H1 (cell line): ENCODE results near the gene LTA. TPM values are rescaled to one million over a fixed set of nuclear protein-coding genes. Genes with fewer than 3 reads are reported as not detected.

Experiments used
- CTCF ChIA-PET: fragments of 300-600 bp; sonication (Branson Sonifier 250); formaldehyde crosslinking; loops from one replicate; lab custom pipeline; 2021; ENCODE audit not compliant: partially characterized antibody; lab: Charles Lee
- POLR2A ChIA-PET: fragments of 300-600 bp; sonication (Branson Sonifier 250); formaldehyde crosslinking; loops from one replicate; lab custom pipeline; 2021; ENCODE audit warnings: inconsistent platforms; ENCODE audit not compliant: partially characterized antibody; lab: Charles Lee
- DNase-seq, 2 experiments: peaks; one replicate each; pipeline versions ENCODE4 v3.0.0 to v3.0.0-alpha.2; 2010 to 2022; ENCODE audit warnings: low spot score in 2 of 2, low read depth in 1 of 2, mixed read lengths in 1 of 2
- FAIRE-seq: peaks from 2 replicates; lab custom pipeline; 2011; peaks lifted over from hg19 to GRCh38; lab: Jason Lieb, UNC
- H2AFZ ChIP-seq: 2 replicates; pipeline ENCODE4 v1.8.1; 2012; ENCODE audit warnings: low read length, inconsistent platforms
- H2AK5ac ChIP-seq: 2 replicates; pipeline ENCODE4 v1.6.1; 2013; ENCODE audit warnings: low read depth, low read length
- H2BK120ac ChIP-seq: replicated peaks from 2 replicates; pipeline ENCODE3; 2013; ENCODE audit warnings: low read depth, low read length, inconsistent platforms
- H2BK12ac ChIP-seq: 2 replicates; pipeline ENCODE4 v1.6.1; 2013; ENCODE audit warnings: low read depth, low read length
- H2BK15ac ChIP-seq: 2 replicates; pipeline ENCODE4 v1.6.1; 2013; ENCODE audit warnings: low read length
- H2BK20ac ChIP-seq: 2 replicates; pipeline ENCODE4 v1.6.1; 2013; ENCODE audit warnings: low read length
- H2BK5ac ChIP-seq: 2 replicates; pipeline ENCODE4 v1.6.1; 2013; ENCODE audit warnings: low read depth, low read length
- H3K14ac ChIP-seq: 2 replicates; pipeline ENCODE4 v1.6.1; 2013; ENCODE audit warnings: inconsistent platforms; ENCODE audit not compliant: insufficient read length
- H3K18ac ChIP-seq: 2 replicates; pipeline ENCODE4 v1.6.1; 2013; ENCODE audit warnings: low read length; ENCODE audit errors: extremely low read depth
- H3K23ac ChIP-seq: 2 replicates; pipeline ENCODE4 v1.6.1; 2013; ENCODE audit warnings: inconsistent platforms; ENCODE audit not compliant: insufficient read length
- H3K23me2 ChIP-seq: 2 replicates; pipeline ENCODE4 v1.6.1; 2013; ENCODE audit warnings: low read depth, low read length
- H3K27ac ChIP-seq: 2 replicates; pipeline ENCODE4 v1.6.1; 2011; ENCODE audit warnings: low read depth, low read length, inconsistent platforms
- H3K27me3 ChIP-seq, 4 experiments: replicated peaks in 1 of 4; 1 replicate in 1 of 4; 2 replicates in 3 of 4; pipeline versions ENCODE4 v1.6.1 to v1.8.1; 2011 to 2013; ENCODE audit warnings: low read length in 3 of 4, mild to moderate bottlenecking in 3 of 4, inconsistent platforms in 2 of 4, mixed read lengths in 2 of 4, moderate library complexity in 1 of 4; ENCODE audit not compliant: control insufficient read depth in 3 of 4, insufficient read depth in 3 of 4; ENCODE audit errors: extremely low read depth in 1 of 4
- H3K36me3 ChIP-seq, 4 experiments: 2 replicates each; pipeline versions ENCODE4 v1.6.1 to v1.8.1; 2011 to 2013; ENCODE audit warnings: mild to moderate bottlenecking in 4 of 4, low read length in 3 of 4, moderate library complexity in 2 of 4, control low read depth in 1 of 4, inconsistent platforms in 1 of 4; ENCODE audit not compliant: insufficient read depth in 4 of 4, control insufficient read depth in 2 of 4
- H3K4ac ChIP-seq: replicated peaks from 2 replicates; pipeline ENCODE3; 2013; ENCODE audit warnings: low read length, low read depth, mixed read lengths, inconsistent platforms; ENCODE audit not compliant: insufficient read length
- H3K4me1 ChIP-seq, 4 experiments: replicated peaks in 1 of 4; 1 replicate in 1 of 4; 2 replicates in 3 of 4; pipeline versions ENCODE4 v1.6.1 to v1.8.1; 2011 to 2013; ENCODE audit warnings: low read length in 3 of 4, inconsistent platforms in 2 of 4, mixed read lengths in 1 of 4; ENCODE audit not compliant: insufficient read depth in 4 of 4, control insufficient read depth in 3 of 4
- H3K4me2 ChIP-seq, 2 experiments: 2 replicates each; pipeline versions ENCODE4 v1.6.1 to v1.8.1; 2011 to 2013; ENCODE audit warnings: low read depth in 2 of 2, low read length in 2 of 2, control low read depth in 1 of 2, inconsistent platforms in 1 of 2, mild to moderate bottlenecking in 1 of 2; ENCODE audit not compliant: insufficient read depth in 1 of 2
- H3K4me3 ChIP-seq, 4 experiments: fragments of 200-600, 300-600 bp in 1 of 4; sonication (generic), shearing (Covaris generic), sonication (Bioruptor Twin) in 1 of 4; 2 replicates each; pipeline versions ENCODE4 v1.5.1 to v1.8.1; 2011 to 2016; ENCODE audit warnings: low read length in 4 of 4, low read depth in 3 of 4, control low read depth in 2 of 4, inconsistent platforms in 2 of 4, mild to moderate bottlenecking in 2 of 4, mixed read lengths in 1 of 4, moderate library complexity in 1 of 4; ENCODE audit not compliant: insufficient read depth in 2 of 4; ENCODE audit errors: extremely low read depth in 1 of 4
- H3K56ac ChIP-seq: replicated peaks from 2 replicates; pipeline ENCODE3; 2013; ENCODE audit warnings: low read depth, mild to moderate bottlenecking, mixed read lengths, low read length, inconsistent platforms; ENCODE audit not compliant: insufficient read length
- H3K79me1 ChIP-seq: 2 replicates; pipeline ENCODE4 v1.6.1; 2013; ENCODE audit warnings: low read depth, low read length, control low read depth
- H3K79me2 ChIP-seq, 2 experiments: 2 replicates each; pipeline versions ENCODE4 v1.6.1 to v1.8.1; 2012 to 2013; ENCODE audit warnings: low read length in 2 of 2, mild to moderate bottlenecking in 2 of 2, inconsistent platforms in 1 of 2; ENCODE audit not compliant: insufficient read depth in 2 of 2, control insufficient read depth in 1 of 2
- H3K9ac ChIP-seq, 4 experiments: replicated peaks in 1 of 4; 1 replicate in 1 of 4; 2 replicates in 3 of 4; pipeline versions ENCODE4 v1.6.1 to v1.8.1; 2011 to 2013; ENCODE audit warnings: low read depth in 3 of 4, low read length in 3 of 4, control low read depth in 2 of 4, mild to moderate bottlenecking in 2 of 4, moderate library complexity in 2 of 4, inconsistent platforms in 1 of 4; ENCODE audit errors: extremely low read depth in 1 of 4
- H3K9me3 ChIP-seq, 2 experiments: 2 replicates each; pipeline versions ENCODE4 v1.6.1 to v1.8.1; 2012 to 2013; ENCODE audit warnings: mild to moderate bottlenecking in 2 of 2, moderate library complexity in 2 of 2, control low read depth in 1 of 2, inconsistent platforms in 1 of 2, low read depth in 1 of 2, low read length in 1 of 2, mixed read lengths in 1 of 2; ENCODE audit not compliant: insufficient read depth in 2 of 2
- H4K20me1 ChIP-seq, 2 experiments: replicated peaks in 1 of 2; 2 replicates each; pipeline versions ENCODE3 to v1.8.1; 2011 to 2013; ENCODE audit warnings: inconsistent platforms in 2 of 2, low read length in 2 of 2, mild to moderate bottlenecking in 1 of 2; ENCODE audit not compliant: insufficient read depth in 2 of 2, control insufficient read depth in 1 of 2
- H4K5ac ChIP-seq: 2 replicates; pipeline ENCODE4 v1.6.1; 2013; ENCODE audit warnings: low read length, low read depth, mixed read lengths, inconsistent platforms; ENCODE audit not compliant: insufficient read length
- H4K8ac ChIP-seq: 2 replicates; pipeline ENCODE4 v1.8.0; 2013; ENCODE audit warnings: mild to moderate bottlenecking, moderate library complexity, low read length, inconsistent platforms; ENCODE audit not compliant: insufficient read depth; ENCODE audit errors: extremely low read depth
- H4K91ac ChIP-seq: replicated peaks from 2 replicates; pipeline ENCODE3; 2013; ENCODE audit warnings: low read length, mixed read lengths, inconsistent platforms; ENCODE audit not compliant: insufficient read length
- POLR2A ChIP-seq, 2 experiments: IDR thresholded peaks; 1 replicate in 1 of 2; 2 replicates in 1 of 2; pipeline ENCODE4 v1.6.1; 2011; ENCODE audit warnings: low read depth in 2 of 2, low read length in 2 of 2, mild to moderate bottlenecking in 2 of 2; ENCODE audit errors: control extremely low read depth in 1 of 2
- SP2 ChIP-seq: IDR thresholded peaks from 2 replicates; pipeline ENCODE4 v1.6.1; 2012; ENCODE audit warnings: mild to moderate bottlenecking, low read length, inconsistent platforms
- WGBS, 2 experiments: shearing (Covaris generic) in 1 of 2; methylation state at CpG; one replicate each; pipeline versions ENCODE4 v1.1.6 to v1.1.7; 2013 to 2015; ENCODE audit warnings: low lambda C conversion rate in 2 of 2, mixed read lengths in 2 of 2, inconsistent platforms in 1 of 2, low coverage in 1 of 2, missing lambda C conversion rate in 1 of 2; ENCODE audit not compliant: insufficient replicate concordance in 2 of 2, insufficient coverage in 1 of 2, insufficient read length in 1 of 2; ENCODE audit errors: extremely low coverage in 1 of 2, missing lambda C conversion rate in 1 of 2; 5-methylcytosine and 5-hydroxymethylcytosine counted together
- polyA plus RNA-seq, 7 experiments: library from polyadenylated mRNA; depleted of rRNA in 3 of 7; stranded (reverse) in 5 of 7; unstranded in 2 of 7; fragments of >200 nt in 5 of 7; fragments of 200-250 nt in 2 of 7; gene quantifications; 1 replicate in 5 of 7; 2 replicates in 1 of 7; 4 replicates in 1 of 7; pipeline versions ENCODE4 v1.2.1 to v1.2.3, GENCODE V29; 2011 to 2013; ENCODE audit warnings: missing spikeins in 2 of 7, mixed read lengths in 2 of 7
- total RNA-seq: library from RNA; stranded (reverse); fragmentation: NEBNext Ultra II Directional; extraction: Animal tissue kit (Norgen Biotek cat#: 25700); gene quantifications from 2 replicates; pipeline ENCODE4 v1.2.1, GENCODE V29; 2021

Gene LTA
- total and polyA plus RNA-seq, 2 of the 8 experiments (the other 6 are each of a cell fraction or from before 2014, with no cell fraction given), result not detected

GRCh38 chr6:31531771-31532643 is 40.1 kb upstream of the LTA start:
- Histone ChIP-seq H3K14ac (no peak overlapping the region), H4K20me1 (peaks cover 35 to 41% of the 10 kb centered on the region in 2 experiments)
- POLR2A ChIA-PET, result interaction anchor here (0.8 to 18.4 kb wide), 24 partner anchors 9 to 360 kb away, joined by 3 to 428 read pairs (median 5); partner anchors contain the start of genes ATP6V1G2, BAG6, DDX39B and NFKBIL1

More at GRCh38 chr6:31531771-31532643, 40.1 kb upstream of the LTA start:
- Histone ChIP-seq H3K4me2 (no peak overlapping the region), H3K18ac (no peak overlapping the region), H4K8ac (no peak overlapping the region), H3K4me1 (peaks cover 1 to 5% (median 4%) of the 10 kb centered on the region in 4 experiments; a peak in 4 of 7 replicates), H3K79me1 (peaks cover 10% of the 10 kb centered on the region; the same call in 1 of the 2 replicates), H3K23me2 (no peaks in the 10 kb centered on the region), H2BK15ac (no peak overlapping the region), H4K5ac (no peak overlapping the region), H2BK20ac (no peak overlapping the region), H3K56ac (no peak overlapping the region), H3K27ac (no peak overlapping the region), H2BK120ac (no peak overlapping the region), H3K23ac (no peak overlapping the region), H3K79me2 (peaks cover 4 to 27% of the 10 kb centered on the region in 2 experiments; a peak in 3 of 4 replicates), H3K9ac (no peak overlapping the region), H3K4ac (no peak overlapping the region), H2AFZ (no peak overlapping the region), H4K91ac (no peak overlapping the region), H2AK5ac (no peak overlapping the region), H2BK12ac (no peak overlapping the region), H3K9me3 (no peaks in the 10 kb centered on the region), H3K27me3 (no peaks in the 10 kb centered on the region), H2BK5ac (no peak overlapping the region), H3K36me3 (peaks cover 60 to 79% (median 68%) of the 10 kb centered on the region in 4 experiments), H3K4me3 (no peak overlapping the region)
- TF ChIP-seq POLR2A (IDR thresholded peaks at IDR 0.05; ENCODE audit: control extremely low read depth in 1 of 2, low read depth in 2 of 2, low read length in 2 of 2), result peak in 1 of 2 experiments; percentile 47; a peak in 1 of 3 replicates
- no peak for TF ChIP-seq SP2
- WGBS, 2 experiments, result 74% methylated on average over 9 of the region's 9 CpGs; no CpG with 5 or more reads in 1 of the 2 experiments
- CTCF ChIA-PET, result interaction anchor here (0.6 to 1.8 kb wide), 6 partner anchors 8 to 66 kb away, joined by 3 to 6 read pairs (median 4); partner anchors contain the start of gene ATP6V1G2
- DNase-seq (no peak), FAIRE-seq (no peak)
